HepG2 (cell line): ENCODE data around the gene CEACAM3. TPM values are rescaled to one million over a fixed set of nuclear protein-coding genes. Genes with fewer than 3 reads are reported as not detected.

Experiments
- ATAC-seq: fragments of 200-7000 bp; cut with Tn5 transposase; 3 replicates; pipeline ENCODE4 v1.9.1; 2020; ENCODE audit warnings: mild to moderate bottlenecking, moderate library complexity
- BruUV-seq: library from RNA; stranded (reverse); fragments of 400-500 nt; replicated peaks from 2 replicates; lab custom pipeline; 2021; lab: Mats Ljungman, UMichigan
- CTCF ChIA-PET: fragments of 300-600 bp; formaldehyde crosslinking; extraction: SDS; loops from one replicate; lab custom pipeline; 2021; ENCODE audit warnings: low total read pairs, inconsistent platforms, low intra/inter-chr PET ratio; lab: Yijun Ruan, JAX
- POLR2A ChIA-PET: fragments of 350-600 bp; sonication (Branson Sonifier 250); formaldehyde crosslinking; loops from one replicate; lab custom pipeline; 2020; ENCODE audit warnings: antibody characterized with exemption, inconsistent platforms; lab: Yijun Ruan, JAX
- DNase-seq: peaks from one replicate; pipeline ENCODE4 v3.0.0-alpha.2; 2015; ENCODE audit warnings: low spot score
- FAIRE-seq: peaks from 3 replicates; lab custom pipeline; 2011; peaks lifted over from hg19 to GRCh38; lab: Jason Lieb, UNC
- H2AFZ ChIP-seq: one replicate; pipeline ENCODE4 v1.6.1; 2011; ENCODE audit warnings: low read length, inconsistent platforms
- H3K27ac ChIP-seq: fragments of 300-600 bp; 3 replicates; pipeline ENCODE4 v1.8.0; 2011; ENCODE audit warnings: mixed run types, mild to moderate bottlenecking, mixed read lengths, low read length, inconsistent platforms; ENCODE audit not compliant: insufficient read depth; ENCODE audit errors: extremely low read length
- H3K27me3 ChIP-seq, 2 experiments: fragments of 200-600 bp in 1 of 2; 2 replicates in 1 of 2; 3 replicates in 1 of 2; pipeline versions ENCODE4 v1.6.0 to v1.8.0; 2011; ENCODE audit warnings: low read length in 2 of 2, mild to moderate bottlenecking in 2 of 2, moderate library complexity in 2 of 2, inconsistent platforms in 1 of 2; ENCODE audit not compliant: insufficient read depth in 2 of 2, control insufficient read depth in 1 of 2
- H3K36me3 ChIP-seq, 2 experiments: fragments of 200-600 bp in 1 of 2; replicated peaks in 1 of 2; 2 replicates in 1 of 2; 3 replicates in 1 of 2; pipeline versions ENCODE4 v1.5.1 to v1.8.0; 2011; ENCODE audit warnings: low read length in 2 of 2, inconsistent platforms in 1 of 2; ENCODE audit not compliant: insufficient read depth in 2 of 2, control insufficient read depth in 1 of 2
- H3K4me1 ChIP-seq: 2 replicates; pipeline ENCODE4 v1.5.1; 2012; ENCODE audit warnings: low read length, inconsistent platforms; ENCODE audit not compliant: insufficient read depth
- H3K4me2 ChIP-seq: 2 replicates; pipeline ENCODE4 v1.6.0; 2011; ENCODE audit warnings: low read depth, low read length, inconsistent platforms
- H3K4me3 ChIP-seq, 3 experiments: fragments of 200-600 bp in 1 of 3; sonication (generic), shearing (Covaris generic) in 1 of 3; replicated peaks in 1 of 3; 2 replicates each; pipeline ENCODE4 v1.5.1; 2011 to 2016; ENCODE audit warnings: low read length in 3 of 3, inconsistent platforms in 2 of 3, low read depth in 2 of 3, mild to moderate bottlenecking in 2 of 3, control low read depth in 1 of 3, mixed read lengths in 1 of 3; ENCODE audit not compliant: insufficient read depth in 1 of 3
- H3K79me2 ChIP-seq: one replicate; pipeline ENCODE4 v1.6.1; 2011; ENCODE audit warnings: low read length, inconsistent platforms; ENCODE audit not compliant: insufficient read depth
- H3K9ac ChIP-seq: 2 replicates; pipeline ENCODE4 v1.6.0; 2011; ENCODE audit warnings: mild to moderate bottlenecking, low read depth, low read length, inconsistent platforms; ENCODE audit not compliant: insufficient read depth
- H3K9me3 ChIP-seq: 2 replicates; pipeline ENCODE4 v1.5.1; 2012; ENCODE audit warnings: mild to moderate bottlenecking, low read length
- H4K20me1 ChIP-seq: 2 replicates; pipeline ENCODE4 v1.6.0; 2011; ENCODE audit warnings: inconsistent platforms, mild to moderate bottlenecking, low read length, moderate library complexity; ENCODE audit not compliant: insufficient read depth
- HHEX ChIP-seq: IDR thresholded peaks from 2 replicates; pipeline ENCODE4 v1.6.1; 2016; ENCODE audit warnings: control low read depth
- ZNF180 ChIP-seq: sonication (generic); formaldehyde crosslinking; IDR thresholded peaks from 2 replicates; pipeline ENCODE4 v1.4.0; 2020; ENCODE audit warnings: low read depth, missing genetic modification reagents, borderline replicate concordance
- ZNF264 ChIP-seq: sonication (generic); formaldehyde crosslinking; IDR thresholded peaks from 2 replicates; pipeline ENCODE4 v1.4.0; 2020; ENCODE audit warnings: missing genetic modification reagents
- ZNF749 ChIP-seq: sonication (generic); formaldehyde crosslinking; IDR thresholded peaks from 2 replicates; pipeline ENCODE4 v1.8.0; 2022; ENCODE audit warnings: mild to moderate bottlenecking, missing genetic modification reagents, moderate library complexity, borderline replicate concordance
- ZNF782 ChIP-seq: sonication (generic); formaldehyde crosslinking; IDR thresholded peaks from 2 replicates; pipeline ENCODE4 v1.4.0; 2020; ENCODE audit warnings: missing genetic modification reagents, mild to moderate bottlenecking, borderline replicate concordance
- WGBS: methylation state at CpG from one replicate; pipeline ENCODE4 v1.1.6; 2017; ENCODE audit warnings: low lambda C conversion rate; 5-methylcytosine and 5-hydroxymethylcytosine counted together
- in situ Hi-C: cut with HindIII; loops from 2 replicates; pipeline ENCODE4 v1.10.0; 2017; ENCODE audit warnings: low pct_unique_long_range_greater_than_20kb; ENCODE audit not compliant: extremely low pct_ligation_motif_present
- intact Hi-C: fragments of 100-400 bp; cut with micrococcal nuclease; formaldehyde crosslinking; loops from one replicate; pipeline ENCODE4 v1.10.0; 2022; ENCODE audit not compliant: unreplicated experiment
- polyA plus RNA-seq, 8 experiments: library from polyadenylated mRNA; depleted of rRNA in 3 of 8; stranded (reverse) in 7 of 8; unstranded in 1 of 8; fragments of >200 nt; fragmentation: Illumina TruSeq in 4 of 8; extraction: Trizol in 4 of 8; gene quantifications; 2 replicates each; pipeline versions ENCODE4 v1.2.1 to v1.2.3, GENCODE V29; 2011 to 2016; ENCODE audit warnings: low read depth in 4 of 8, missing spikeins in 1 of 8, mixed read lengths in 1 of 8; ENCODE audit not compliant: insufficient read depth in 1 of 8
- total RNA-seq, 5 experiments: library from RNA; depleted of rRNA; stranded (reverse); fragments of >200 nt; fragmentation: Illumina TruSeq; extraction: Trizol; gene quantifications; 2 replicates each; pipeline ENCODE4 v1.2.3, GENCODE V29; 2016; ENCODE audit warnings: low read depth in 1 of 5
- TF ChIP-seq, protein P1 (sequence below): IDR thresholded peaks from 2 replicates; pipeline ENCODE4 v1.6.1; 2016; ENCODE audit warnings: low read depth, missing genetic modification reagents, missing compliant biosample characterization
- TF ChIP-seq, protein P2 (sequence below): sonication (generic); formaldehyde crosslinking; IDR thresholded peaks from 2 replicates; pipeline ENCODE4 v1.8.0; 2022; ENCODE audit warnings: missing genetic modification reagents, low read depth, mild to moderate bottlenecking, borderline replicate concordance
- TF ChIP-seq, protein P3 (sequence below): sonication (generic); formaldehyde crosslinking; IDR thresholded peaks from 2 replicates; pipeline ENCODE4 v1.4.0; 2020; ENCODE audit warnings: mild to moderate bottlenecking, missing genetic modification reagents
- TF ChIP-seq, protein P4 (sequence below): sonication (generic); formaldehyde crosslinking; IDR thresholded peaks from 2 replicates; pipeline ENCODE4 v1.9.0; 2021; ENCODE audit warnings: missing genetic modification reagents, mild to moderate bottlenecking, borderline replicate concordance

Gene CEACAM3
- total and polyA plus RNA-seq, 2 of the 13 experiments (the other 11 are each of a cell fraction or from before 2014, with no cell fraction given): not detected

DNA sequence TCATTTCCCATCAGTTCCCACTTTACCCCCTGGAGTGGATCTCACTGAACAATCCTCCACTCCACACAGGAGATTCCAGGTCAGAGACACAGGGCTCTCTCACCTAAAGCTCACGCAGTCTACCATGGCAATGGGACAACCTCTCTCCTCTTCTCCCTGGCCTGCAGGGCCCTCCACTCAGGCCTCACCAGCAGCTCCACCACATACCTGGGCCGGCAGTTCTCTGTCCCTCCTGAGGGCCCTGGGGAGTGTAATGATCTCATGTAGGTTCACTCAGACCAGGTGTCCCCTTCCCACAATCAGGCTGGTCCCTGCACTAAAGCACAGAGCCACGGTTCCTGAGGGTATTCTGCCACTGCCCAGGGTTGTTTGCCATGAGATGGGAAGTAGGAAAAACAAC lies 15.6 kb downstream of the CEACAM3 start:
- no peak for FAIRE-seq
- Histone ChIP-seq H3K4me2 (no peak overlapping the region), H4K20me1 (no peaks in the 10 kb centered on the region), H3K36me3 (no peaks in the 10 kb centered on the region), H3K27ac (no peak overlapping the region), H3K9ac (no peak overlapping the region)
- no peak for TF ChIP-seq ZNF180
- TF ChIP-seq, protein P1, sequence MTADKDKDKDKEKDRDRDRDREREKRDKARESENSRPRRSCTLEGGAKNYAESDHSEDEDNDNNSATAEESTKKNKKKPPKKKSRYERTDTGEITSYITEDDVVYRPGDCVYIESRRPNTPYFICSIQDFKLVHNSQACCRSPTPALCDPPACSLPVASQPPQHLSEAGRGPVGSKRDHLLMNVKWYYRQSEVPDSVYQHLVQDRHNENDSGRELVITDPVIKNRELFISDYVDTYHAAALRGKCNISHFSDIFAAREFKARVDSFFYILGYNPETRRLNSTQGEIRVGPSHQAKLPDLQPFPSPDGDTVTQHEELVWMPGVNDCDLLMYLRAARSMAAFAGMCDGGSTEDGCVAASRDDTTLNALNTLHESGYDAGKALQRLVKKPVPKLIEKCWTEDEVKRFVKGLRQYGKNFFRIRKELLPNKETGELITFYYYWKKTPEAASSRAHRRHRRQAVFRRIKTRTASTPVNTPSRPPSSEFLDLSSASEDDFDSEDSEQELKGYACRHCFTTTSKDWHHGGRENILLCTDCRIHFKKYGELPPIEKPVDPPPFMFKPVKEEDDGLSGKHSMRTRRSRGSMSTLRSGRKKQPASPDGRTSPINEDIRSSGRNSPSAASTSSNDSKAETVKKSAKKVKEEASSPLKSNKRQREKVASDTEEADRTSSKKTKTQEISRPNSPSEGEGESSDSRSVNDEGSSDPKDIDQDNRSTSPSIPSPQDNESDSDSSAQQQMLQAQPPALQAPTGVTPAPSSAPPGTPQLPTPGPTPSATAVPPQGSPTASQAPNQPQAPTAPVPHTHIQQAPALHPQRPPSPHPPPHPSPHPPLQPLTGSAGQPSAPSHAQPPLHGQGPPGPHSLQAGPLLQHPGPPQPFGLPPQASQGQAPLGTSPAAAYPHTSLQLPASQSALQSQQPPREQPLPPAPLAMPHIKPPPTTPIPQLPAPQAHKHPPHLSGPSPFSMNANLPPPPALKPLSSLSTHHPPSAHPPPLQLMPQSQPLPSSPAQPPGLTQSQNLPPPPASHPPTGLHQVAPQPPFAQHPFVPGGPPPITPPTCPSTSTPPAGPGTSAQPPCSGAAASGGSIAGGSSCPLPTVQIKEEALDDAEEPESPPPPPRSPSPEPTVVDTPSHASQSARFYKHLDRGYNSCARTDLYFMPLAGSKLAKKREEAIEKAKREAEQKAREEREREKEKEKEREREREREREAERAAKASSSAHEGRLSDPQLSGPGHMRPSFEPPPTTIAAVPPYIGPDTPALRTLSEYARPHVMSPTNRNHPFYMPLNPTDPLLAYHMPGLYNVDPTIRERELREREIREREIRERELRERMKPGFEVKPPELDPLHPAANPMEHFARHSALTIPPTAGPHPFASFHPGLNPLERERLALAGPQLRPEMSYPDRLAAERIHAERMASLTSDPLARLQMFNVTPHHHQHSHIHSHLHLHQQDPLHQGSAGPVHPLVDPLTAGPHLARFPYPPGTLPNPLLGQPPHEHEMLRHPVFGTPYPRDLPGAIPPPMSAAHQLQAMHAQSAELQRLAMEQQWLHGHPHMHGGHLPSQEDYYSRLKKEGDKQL (CRISPR knock-in tag): no peak
- no peak for TF ChIP-seq HHEX (CRISPR knock-in tag)
- TF ChIP-seq ZNF749 (CRISPR knock-in tag): no peak
- TF ChIP-seq, protein P2, sequence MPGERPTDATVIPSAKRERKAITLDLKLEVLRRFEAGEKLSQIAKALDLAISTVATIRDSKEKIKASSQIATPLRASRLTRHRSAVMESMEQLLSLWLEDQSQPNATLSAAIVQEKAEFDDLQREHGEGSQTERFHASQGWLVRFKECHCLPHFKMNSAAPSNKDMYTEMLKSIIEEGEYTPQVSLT (CRISPR knock-in tag): no peak
- TF ChIP-seq ZNF782: no peak
- TF ChIP-seq, protein P3, sequence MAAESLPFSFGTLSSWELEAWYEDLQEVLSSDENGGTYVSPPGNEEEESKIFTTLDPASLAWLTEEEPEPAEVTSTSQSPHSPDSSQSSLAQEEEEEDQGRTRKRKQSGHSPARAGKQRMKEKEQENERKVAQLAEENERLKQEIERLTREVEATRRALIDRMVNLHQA: no peak
- TF ChIP-seq ZNF264 (CRISPR knock-in tag): no peak
- TF ChIP-seq, protein P4, sequence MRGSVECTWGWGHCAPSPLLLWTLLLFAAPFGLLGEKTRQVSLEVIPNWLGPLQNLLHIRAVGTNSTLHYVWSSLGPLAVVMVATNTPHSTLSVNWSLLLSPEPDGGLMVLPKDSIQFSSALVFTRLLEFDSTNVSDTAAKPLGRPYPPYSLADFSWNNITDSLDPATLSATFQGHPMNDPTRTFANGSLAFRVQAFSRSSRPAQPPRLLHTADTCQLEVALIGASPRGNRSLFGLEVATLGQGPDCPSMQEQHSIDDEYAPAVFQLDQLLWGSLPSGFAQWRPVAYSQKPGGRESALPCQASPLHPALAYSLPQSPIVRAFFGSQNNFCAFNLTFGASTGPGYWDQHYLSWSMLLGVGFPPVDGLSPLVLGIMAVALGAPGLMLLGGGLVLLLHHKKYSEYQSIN (CRISPR knock-in tag): no peak
- TF ChIP-seq, all 625 proteins: peak for 0
- peaks cover 2 to 4% of the 10 kb centered on the region in 2 experiments; a peak in 3 of 5 replicates for H3K27me3 ChIP-seq
- H2AFZ ChIP-seq: no peak overlapping the region
- intact Hi-C loops: no loop called here
- BruUV-seq: no TSS peak
- no peak for ATAC-seq
- H3K79me2 ChIP-seq: no peaks in the 10 kb centered on the region
- CTCF ChIA-PET: no interaction called here
- in situ Hi-C loops: no loop called here
- 0% methylated on average over 3 of the region's 3 CpGs for WGBS
- POLR2A ChIA-PET: no interaction called here
- no peaks in the 10 kb centered on the region for H3K9me3 ChIP-seq
- no peak for DNase-seq
- H3K4me3 ChIP-seq: no peak overlapping the region
- no peaks in the 10 kb centered on the region for H3K4me1 ChIP-seq
